Astrocyte (in vitro differentiated cells and primary cell): Measurements from ENCODE around the gene COL18A1.

Experiments
- CTCF ChIP-seq: IDR thresholded peaks from 2 replicates; pipeline ENCODE4 v1.5.1; 2011; ENCODE audit warnings: low read depth, mild to moderate bottlenecking, inconsistent platforms, low read length, moderate library complexity; ENCODE audit not compliant: insufficient read depth
- EZH2 ChIP-seq: IDR thresholded peaks from 2 replicates; pipeline ENCODE4 v1.6.1; 2012; ENCODE audit warnings: mild to moderate bottlenecking, low read length, inconsistent platforms; ENCODE audit not compliant: insufficient read depth

GRCh38 chr21:45386336-45386727 is 18.6 kb upstream of the COL18A1 start:
- no peak for TF ChIP-seq CTCF
- no peak for TF ChIP-seq EZH2
